ENCODE data around the gene L3MBTL2. TPM values are rescaled to one million over a fixed set of nuclear protein-coding genes. Genes with fewer than 3 reads are reported as not detected.

L3MBTL2 gene
- total and polyA plus RNA-seq, 9 of the 15 experiments (the other 6 are each of a cell fraction or from before 2014, with no cell fraction given), result 10.3 to 23.1 (median 18.6) TPM

GRCh38 chr22:41234815-41235695 lies 29.9 kb downstream of the L3MBTL2 start:
- no peaks in the 10 kb centered on the region for H4K20me1 ChIP-seq (replicated peaks; ENCODE audit: control insufficient read depth, insufficient read depth, low read length)
- WGBS (ENCODE audit: insufficient coverage, low coverage, missing lambda C conversion rate), result 25% methylated on average over 13 of the region's 19 CpGs
- ChIA-PET POLR2A (interaction anchor here (0.6 kb wide), 1 partner anchor 1521 kb away, joined by 4 read pairs; no protein-coding TSS in a partner anchor), CTCF (ENCODE audit: low intra/inter-chr PET ratio) (no interaction called here)
- peaks cover 7% of the 10 kb centered on the region; the same call in 1 of the 3 replicates for H3K36me3 ChIP-seq (ENCODE audit: control insufficient read depth, insufficient read depth, low read length)
- no peaks in the 10 kb centered on the region; a peak in 1 of 5 replicates for H3K27me3 ChIP-seq (ENCODE audit: control insufficient read depth in 2 of 2, insufficient read depth in 2 of 2, low read length in 2 of 2)
- peak overlapping the region in 1 of 2 experiments; percentile 26; a peak in 1 of 4 replicates for H3K9ac ChIP-seq (ENCODE audit: insufficient read depth in 1 of 2, low read depth in 2 of 2, low read length in 2 of 2)
- intact Hi-C loops (cut with micrococcal nuclease) (no loop called here), in situ Hi-C loops (cut with MboI) (no loop called here)
- no TSS peak for BruUV-seq (replicated peaks)
- H3K9me3 ChIP-seq (replicated peaks; ENCODE audit: control insufficient read depth, insufficient read depth, low read depth, low read length), result no peaks in the 10 kb centered on the region
- FAIRE-seq, result no peak
- no peaks in the 10 kb centered on the region for H3K9me1 ChIP-seq (ENCODE audit: control insufficient read depth, insufficient read depth, low read length)
- no peak for DNase-seq (ENCODE audit: extremely low read depth in 1 of 4, low spot score in 3 of 4)
- no peak overlapping the region for H3K4me2 ChIP-seq (ENCODE audit: insufficient read depth, low read length)
- no peak for ATAC-seq
- no peaks in the 10 kb centered on the region for H3K79me2 ChIP-seq (ENCODE audit: control insufficient read depth, insufficient read depth, low read length)
- H3K27ac ChIP-seq (ENCODE audit: extremely low read depth, low read depth, low read length), result no peak overlapping the region
- H3K4me1 ChIP-seq (replicated peaks in 1 of 2; ENCODE audit: control insufficient read depth in 2 of 2, insufficient read depth in 2 of 2, low read length in 2 of 2), result peaks cover 0 to 26% of the 10 kb centered on the region in 2 experiments; a peak in 2 of 5 replicates
- H2AFZ ChIP-seq (ENCODE audit: low read depth, low read length), result no peak overlapping the region
- no peak overlapping the region for H3K4me3 ChIP-seq
- TF ChIP-seq SMARCA5 (IDR thresholded peaks at IDR 0.05) (no peak), HIVEP1 (CRISPR knock-in tag; IDR thresholded peaks at IDR 0.05) (no peak), KLF16 (IDR thresholded peaks at IDR 0.05) (no peak), SNAPC5 (CRISPR knock-in tag; IDR thresholded peaks at IDR 0.05) (no peak), U2AF2 (optimal IDR thresholded peaks at IDR 0.05; ENCODE audit: low read depth, low read length) (no peak), ARID2 (IDR thresholded peaks at IDR 0.05) (no peak), ZNF12 (CRISPR knock-in tag; IDR thresholded peaks at IDR 0.05) (no peak), FOXK2 (conservative IDR thresholded peaks at IDR 0.05 in 1 of 2, IDR thresholded peaks at IDR 0.05 in 1 of 2; ENCODE audit: low read depth in 2 of 2) (no peak), KLF1 (tag; IDR thresholded peaks at IDR 0.05) (no peak), DEAF1 (CRISPR knock-in tag; IDR thresholded peaks at IDR 0.05) (no peak), IRF2 (CRISPR knock-in tag; IDR thresholded peaks at IDR 0.05) (no peak), FOXO4 (CRISPR knock-in tag; IDR thresholded peaks at IDR 0.05) (no peak), DPF2 (IDR thresholded peaks at IDR 0.05) (no peak)

Data from K562 (cell line).